Measurements from ENCODE around the gene CREB3.

Gene CREB3

DNA sequence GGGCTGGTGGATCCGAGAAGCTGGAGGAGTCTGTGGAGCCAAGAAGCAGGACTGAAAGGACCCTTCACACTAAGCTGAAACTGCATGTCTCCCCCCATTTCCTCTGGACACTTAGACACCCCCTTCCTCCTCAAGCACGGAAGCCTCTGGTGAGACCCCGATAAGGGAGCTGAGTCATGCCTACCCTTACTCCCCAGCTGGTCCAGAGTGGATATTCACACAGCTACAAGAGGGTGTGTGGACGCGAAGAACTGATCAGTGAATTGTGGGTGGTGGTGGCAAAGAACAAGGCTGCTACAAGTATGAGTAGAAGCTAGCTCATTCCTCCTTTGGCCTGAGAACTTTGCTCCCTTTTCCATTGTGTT, 4.8 kb upstream of the CREB3 start:
- Mint-ChIP-seq H3K4me1 (peaks cover under 1 to 18% of the 10 kb centered on the region in 2 donors), H3K36me3 (peaks cover 31 to 41% of the 10 kb centered on the region in 2 donors), H3K9me3 (no peaks in the 10 kb centered on the region), H3K4me3 (no peak overlapping the region), H3K27me3 (no peaks in the 10 kb centered on the region), H3K27ac (no peak overlapping the region)
- DNase-seq (no peak), ATAC-seq (replicated peaks) (no peak)

DNA sequence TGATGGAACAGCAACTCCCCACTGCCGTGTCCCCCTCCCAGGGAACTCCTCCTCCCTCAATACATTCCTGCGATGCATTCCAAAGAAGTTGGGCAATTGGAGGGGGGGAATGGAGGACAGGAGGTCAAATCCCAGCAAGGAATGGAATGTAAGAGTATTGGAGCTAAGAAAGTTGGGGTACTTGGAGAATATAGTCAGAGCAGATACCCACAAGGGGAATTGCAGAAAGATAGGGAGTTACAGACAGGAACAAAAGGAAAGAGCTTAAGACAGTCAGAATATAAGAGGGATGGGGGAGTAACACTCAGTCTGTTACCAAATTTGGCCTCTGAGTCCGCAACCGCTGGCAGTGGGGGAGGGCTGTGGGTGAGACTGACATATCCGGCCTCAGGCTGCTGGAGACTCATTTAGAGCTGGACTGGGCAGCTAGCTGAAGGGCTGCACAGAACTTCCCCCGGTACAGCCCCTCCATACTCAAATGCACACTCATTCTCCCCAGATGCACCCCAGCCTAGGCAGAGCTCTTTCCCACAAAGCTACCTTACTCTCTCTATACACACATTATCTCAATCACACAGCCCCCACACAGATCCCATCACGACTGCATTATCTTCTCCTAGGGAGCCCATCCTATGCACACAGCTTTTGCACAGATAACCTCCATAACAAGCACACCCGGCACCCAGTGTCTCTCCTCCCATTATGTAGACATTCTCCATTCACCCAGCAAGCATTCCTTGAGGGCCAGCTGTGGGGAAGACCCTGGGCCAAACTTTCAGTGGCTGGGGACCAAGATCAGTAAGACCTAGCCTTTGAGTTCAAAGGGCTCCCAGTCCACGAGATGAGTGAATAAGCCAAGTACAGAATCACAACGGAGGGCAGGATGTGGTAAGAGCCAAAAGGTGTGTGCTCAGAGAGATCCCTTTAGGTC, 4.2 kb upstream of the CREB3 start:
- no peak for ATAC-seq (replicated peaks)
- no peaks in the 10 kb centered on the region for H3K9me3 Mint-ChIP-seq
- peaks cover 7 to 23% of the 10 kb centered on the region in 2 donors for H3K4me1 Mint-ChIP-seq
- no peak overlapping the region for H3K4me3 Mint-ChIP-seq
- peaks cover 31 to 41% of the 10 kb centered on the region in 2 donors for H3K36me3 Mint-ChIP-seq
- DNase-seq, result peak; percentile 28
- H3K27ac Mint-ChIP-seq, result no peak overlapping the region
- H3K27me3 Mint-ChIP-seq, result no peaks in the 10 kb centered on the region

DNA sequence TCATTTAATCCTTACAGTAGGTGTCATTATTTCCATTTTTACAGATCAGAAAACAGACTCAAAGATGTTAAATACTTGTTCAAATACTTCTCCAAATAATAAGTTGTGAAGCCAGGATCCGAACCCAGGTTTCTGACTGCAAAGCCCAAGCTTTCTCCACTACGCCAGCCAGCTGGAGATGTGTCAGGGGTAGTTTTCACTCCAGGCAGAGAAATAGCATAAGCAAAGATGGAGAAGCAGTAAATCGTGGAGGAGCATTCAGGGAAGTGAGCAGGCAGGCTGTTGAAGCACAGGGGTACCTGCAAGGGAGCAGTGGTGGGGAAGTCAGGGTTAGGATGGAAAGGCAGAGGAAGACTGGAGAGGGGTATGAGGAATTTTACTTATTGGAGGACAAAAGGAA, 3.4 kb upstream of the CREB3 start:
- no peak overlapping the region for H3K4me3 Mint-ChIP-seq
- H3K27ac Mint-ChIP-seq, result no peak overlapping the region
- H3K36me3 Mint-ChIP-seq, result peaks cover 30 to 38% of the 10 kb centered on the region in 2 donors
- no peak for ATAC-seq (replicated peaks)
- peaks cover 11 to 23% of the 10 kb centered on the region in 2 donors for H3K4me1 Mint-ChIP-seq
- DNase-seq, result no peak
- H3K27me3 Mint-ChIP-seq, result no peaks in the 10 kb centered on the region
- H3K9me3 Mint-ChIP-seq, result no peaks in the 10 kb centered on the region

DNA sequence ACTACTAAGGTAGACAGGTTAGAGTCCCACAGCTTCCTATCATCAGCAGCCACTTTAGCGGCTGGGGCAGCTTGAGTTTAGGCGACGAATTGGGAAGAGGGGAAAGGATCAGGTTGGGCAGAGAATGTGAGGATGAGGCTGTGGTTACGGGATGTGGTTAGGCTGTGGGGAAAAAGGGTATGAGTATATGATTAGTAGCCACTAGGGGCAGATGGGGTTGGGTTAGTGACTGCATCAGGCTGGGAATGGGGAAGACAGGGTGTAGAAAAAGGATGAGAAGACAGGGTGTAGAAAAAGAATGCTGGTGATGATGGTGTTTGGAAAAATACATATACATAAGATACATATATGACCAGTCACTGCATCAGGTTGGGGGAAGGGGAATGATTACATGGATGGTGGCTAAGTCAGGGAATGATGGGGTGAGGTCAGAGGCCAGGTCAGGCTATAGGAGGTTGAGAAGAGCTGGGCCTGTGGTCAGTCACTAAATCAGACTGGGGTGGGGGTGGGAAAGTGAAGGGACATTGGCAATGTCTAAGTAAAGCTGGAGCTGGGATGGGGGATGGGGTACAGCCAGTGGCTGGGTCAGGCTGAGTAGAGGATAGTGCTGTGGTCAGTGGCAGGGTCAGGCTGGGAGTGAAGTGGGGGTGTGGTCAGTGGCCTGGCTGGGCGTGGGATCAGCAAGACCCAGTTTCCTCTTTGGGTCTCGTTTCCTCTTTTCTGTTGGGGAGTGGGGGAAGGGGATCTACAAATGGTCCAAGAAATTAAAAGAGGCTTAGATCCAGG, 2.6 kb upstream of the CREB3 start:
- no peak for ATAC-seq (replicated peaks)
- no peak overlapping the region for H3K4me3 Mint-ChIP-seq
- no peaks in the 10 kb centered on the region for H3K9me3 Mint-ChIP-seq
- H3K27me3 Mint-ChIP-seq, result no peaks in the 10 kb centered on the region
- DNase-seq, result no peak
- peaks cover 25 to 32% of the 10 kb centered on the region in 2 donors for H3K36me3 Mint-ChIP-seq
- H3K4me1 Mint-ChIP-seq, result peaks cover 15 to 18% of the 10 kb centered on the region in 2 donors
- peak overlapping the region; percentile 83 for H3K27ac Mint-ChIP-seq

DNA sequence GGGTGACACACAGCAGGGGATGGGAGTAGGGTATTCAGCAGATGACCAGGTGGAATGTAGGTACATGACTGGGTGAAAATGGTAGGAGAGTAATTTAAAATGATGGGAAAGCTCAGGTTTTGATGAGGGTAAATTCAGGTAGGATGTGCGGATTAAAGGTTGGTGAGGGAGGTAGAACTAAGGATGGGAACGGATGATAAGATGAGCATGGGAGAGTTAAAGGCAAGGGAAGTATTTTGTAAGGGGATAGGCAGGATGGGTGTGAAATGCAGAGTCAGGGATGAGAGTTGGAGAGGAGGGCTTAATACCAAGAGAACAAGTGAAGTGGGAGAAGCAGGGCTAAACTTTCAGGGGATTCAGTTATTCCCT, 2.0 kb upstream of the CREB3 start:
- DNase-seq, result no peak
- peaks cover 16 to 19% of the 10 kb centered on the region in 2 donors for H3K4me1 Mint-ChIP-seq
- peak overlapping the region; percentile 83 for H3K27ac Mint-ChIP-seq
- H3K36me3 Mint-ChIP-seq, result peaks cover 29 to 32% of the 10 kb centered on the region in 2 donors
- H3K4me3 Mint-ChIP-seq, result no peak overlapping the region
- ATAC-seq (replicated peaks), result no peak
- H3K27me3 Mint-ChIP-seq, result no peaks in the 10 kb centered on the region
- no peaks in the 10 kb centered on the region for H3K9me3 Mint-ChIP-seq

DNA sequence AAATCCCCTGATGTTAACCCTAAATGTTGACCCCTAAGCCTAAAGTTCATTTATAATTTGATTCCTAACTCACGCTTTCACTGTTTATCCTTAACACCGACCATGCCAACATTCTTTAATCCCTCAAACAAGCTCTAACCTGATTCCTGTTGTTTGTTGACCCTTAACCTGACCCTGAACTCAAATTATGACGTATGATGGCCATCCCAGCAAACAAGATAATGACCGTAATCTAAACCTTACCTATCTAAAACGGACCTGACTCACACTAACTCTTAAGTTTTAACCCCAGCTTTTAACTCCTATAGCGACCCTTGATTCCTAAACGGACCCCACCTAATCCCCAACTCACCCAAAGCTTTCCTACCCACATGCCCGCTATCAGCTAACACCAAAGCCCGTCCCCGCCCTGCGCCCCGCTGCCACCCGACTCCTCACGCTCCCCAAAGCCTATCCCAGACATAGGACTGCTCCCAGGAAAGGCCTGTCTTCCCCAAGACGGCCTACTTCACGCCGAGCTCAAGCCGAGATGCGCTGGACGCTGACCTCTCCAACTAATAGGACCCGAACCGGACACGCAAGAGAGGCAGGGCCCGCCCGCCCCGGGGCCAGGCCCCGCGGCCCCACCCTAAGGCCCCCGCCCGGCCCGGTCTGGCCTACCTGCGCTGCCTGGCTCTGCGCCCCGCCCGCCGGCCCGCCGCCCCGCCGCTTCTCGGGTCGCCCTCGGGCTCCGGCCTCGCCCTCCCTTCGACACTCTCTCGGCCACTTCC, 866 bp upstream of the CREB3 start:
- no peak for ATAC-seq (replicated peaks)
- peaks cover 29 to 32% of the 10 kb centered on the region in 2 donors for H3K36me3 Mint-ChIP-seq
- H3K27me3 Mint-ChIP-seq, result no peaks in the 10 kb centered on the region
- no peak for DNase-seq
- peak overlapping the region; percentile 98 for H3K27ac Mint-ChIP-seq
- H3K4me1 Mint-ChIP-seq, result peaks cover 21 to 26% of the 10 kb centered on the region in 2 donors
- no peak overlapping the region for H3K4me3 Mint-ChIP-seq
- H3K9me3 Mint-ChIP-seq, result no peaks in the 10 kb centered on the region

DNA sequence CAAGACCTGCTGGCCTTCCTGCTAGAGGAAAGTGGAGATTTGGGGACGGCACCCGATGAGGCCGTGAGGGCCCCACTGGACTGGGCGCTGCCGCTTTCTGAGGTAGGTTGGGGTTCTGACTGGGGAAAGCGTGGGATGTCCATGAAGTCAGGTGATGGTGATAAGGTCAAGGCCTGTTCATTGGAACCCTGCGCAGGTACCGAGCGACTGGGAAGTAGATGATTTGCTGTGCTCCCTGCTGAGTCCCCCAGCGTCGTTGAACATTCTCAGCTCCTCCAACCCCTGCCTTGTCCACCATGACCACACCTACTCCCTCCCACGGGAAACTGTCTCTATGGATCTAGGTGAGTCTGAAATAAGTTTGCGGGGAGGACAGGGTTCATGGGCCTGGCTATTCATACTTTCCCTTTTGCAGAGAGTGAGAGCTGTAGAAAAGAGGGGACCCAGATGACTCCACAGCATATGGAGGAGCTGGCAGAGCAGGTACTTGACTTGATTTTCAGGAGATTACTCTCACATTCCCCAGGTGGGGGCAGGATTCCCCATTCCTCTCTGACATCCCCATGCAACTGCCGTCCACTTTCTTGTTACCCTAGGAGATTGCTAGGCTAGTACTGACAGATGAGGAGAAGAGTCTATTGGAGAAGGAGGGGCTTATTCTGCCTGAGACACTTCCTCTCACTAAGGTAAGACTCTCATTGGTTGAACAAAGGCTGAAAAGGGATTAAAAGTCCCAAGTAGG, 505 bp downstream of the CREB3 start:
- Mint-ChIP-seq H3K4me3 (no peak overlapping the region), H3K27ac (peak overlapping the region; percentile 98), H3K4me1 (peaks cover 15 to 26% of the 10 kb centered on the region in 2 donors), H3K9me3 (no peaks in the 10 kb centered on the region), H3K27me3 (no peaks in the 10 kb centered on the region), H3K36me3 (peaks cover 30 to 35% of the 10 kb centered on the region in 2 donors)
- DNase-seq (peak; percentile 71), ATAC-seq (replicated peaks) (peak; percentile 53 to 60)

DNA sequence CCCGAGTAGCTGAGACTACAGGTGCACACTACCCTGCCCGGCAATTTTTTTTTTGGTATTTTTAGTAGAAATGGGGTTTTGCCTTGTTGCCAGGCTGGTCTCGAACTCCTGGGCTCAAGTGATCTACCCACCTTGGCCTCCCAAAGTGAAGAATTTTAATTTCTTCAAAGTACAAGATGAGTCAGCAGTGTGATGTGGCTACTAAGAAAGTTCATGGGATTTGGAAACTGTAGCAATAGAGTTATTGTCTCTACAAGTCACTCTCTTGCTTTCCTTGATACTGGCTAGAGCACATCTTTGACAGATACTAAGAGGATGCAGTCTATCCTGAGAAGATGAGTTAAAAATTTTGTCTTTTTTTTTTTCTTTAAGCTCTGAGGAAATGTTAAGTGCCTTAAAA, 1.6 kb downstream of the CREB3 start:
- peaks cover 17 to 26% of the 10 kb centered on the region in 2 donors for H3K4me1 Mint-ChIP-seq

DNA sequence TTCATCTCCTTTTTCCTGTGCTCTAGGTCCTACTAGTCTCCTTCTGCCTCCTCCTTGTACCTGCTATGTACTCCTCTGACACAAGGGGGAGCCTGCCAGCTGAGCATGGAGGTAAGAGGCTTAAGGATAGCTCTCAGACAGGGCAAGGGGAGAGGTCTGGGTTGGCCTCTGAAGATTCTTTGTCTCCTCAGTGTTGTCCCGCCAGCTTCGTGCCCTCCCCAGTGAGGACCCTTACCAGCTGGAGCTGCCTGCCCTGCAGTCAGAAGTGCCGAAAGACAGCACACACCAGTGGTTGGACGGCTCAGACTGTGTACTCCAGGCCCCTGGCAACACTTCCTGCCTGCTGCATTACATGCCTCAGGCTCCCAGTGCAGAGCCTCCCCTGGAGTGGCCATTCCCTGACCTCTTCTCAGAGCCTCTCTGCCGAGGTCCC, 3.8 kb downstream of the CREB3 start:
- H3K9me3 Mint-ChIP-seq, result no peaks in the 10 kb centered on the region
- DNase-seq, result peak; percentile 53
- H3K36me3 Mint-ChIP-seq, result peaks cover 51 to 60% of the 10 kb centered on the region in 2 donors
- ATAC-seq (replicated peaks), result no peak
- H3K4me3 Mint-ChIP-seq, result no peak overlapping the region
- H3K4me1 Mint-ChIP-seq, result peaks cover 16 to 26% of the 10 kb centered on the region in 2 donors
- H3K27ac Mint-ChIP-seq, result no peak overlapping the region
- H3K27me3 Mint-ChIP-seq, result no peaks in the 10 kb centered on the region

More for the DNA sequence above, 1.6 kb downstream of the CREB3 start:
- H3K36me3 Mint-ChIP-seq, result peaks cover 40 to 46% of the 10 kb centered on the region in 2 donors
- no peaks in the 10 kb centered on the region for H3K9me3 Mint-ChIP-seq
- H3K27me3 Mint-ChIP-seq, result no peaks in the 10 kb centered on the region
- DNase-seq (no peak), ATAC-seq (replicated peaks) (no peak)
- H3K4me3 Mint-ChIP-seq, result peak overlapping the region; percentile 7 to 40
- no peak overlapping the region for H3K27ac Mint-ChIP-seq

DNA sequence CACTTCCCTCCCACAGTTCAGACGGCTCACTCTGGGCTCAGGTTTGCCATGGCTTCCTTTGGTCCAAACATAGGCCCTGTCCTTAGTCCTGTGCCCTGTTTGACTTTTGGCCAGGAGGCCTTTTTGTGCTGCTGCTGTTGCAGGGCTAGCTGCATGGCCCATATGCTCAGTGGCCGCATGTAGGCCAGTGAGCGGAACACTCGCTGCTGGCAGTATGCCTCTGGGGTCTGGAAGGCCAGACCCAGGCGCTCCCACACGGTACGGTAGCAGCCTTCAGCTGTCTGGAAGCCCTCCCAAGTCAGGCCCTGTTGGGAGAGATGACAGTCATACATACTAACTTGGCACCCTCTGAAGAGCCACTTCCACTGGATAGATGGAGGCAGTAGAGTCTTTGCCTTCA, 4.7 kb downstream of the CREB3 start:
- Mint-ChIP-seq H3K36me3 (peaks cover 57 to 64% of the 10 kb centered on the region in 2 donors), H3K27ac (no peak overlapping the region), H3K27me3 (no peaks in the 10 kb centered on the region), H3K9me3 (no peaks in the 10 kb centered on the region), H3K4me1 (peaks cover 15 to 30% of the 10 kb centered on the region in 2 donors), H3K4me3 (no peak overlapping the region)
- DNase-seq, result no peak
- ATAC-seq (replicated peaks), result no peak

DNA sequence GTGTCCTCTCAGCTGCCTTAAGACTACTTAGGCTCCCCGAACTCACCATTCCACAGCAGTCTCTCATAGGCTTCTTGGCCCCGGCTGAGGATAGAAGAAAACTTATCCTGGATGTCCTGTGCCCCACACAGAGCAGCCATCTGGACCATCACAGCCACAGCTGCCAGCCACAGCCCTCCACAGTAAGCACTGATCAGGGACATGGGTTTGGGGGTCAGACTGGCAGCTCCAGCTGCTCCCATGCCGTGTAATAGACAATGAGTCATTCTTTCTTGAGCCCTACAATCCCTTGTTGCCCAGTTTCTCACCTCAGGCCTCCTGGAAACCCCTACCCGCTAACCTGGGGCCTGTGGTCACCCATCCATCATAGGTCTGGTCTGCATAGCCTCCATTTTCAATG, 5.7 kb downstream of the CREB3 start:
- no peak for DNase-seq
- Mint-ChIP-seq H3K27ac (peak overlapping the region; percentile 77), H3K4me1 (peaks cover 12 to 26% of the 10 kb centered on the region in 2 donors), H3K36me3 (peaks cover 55 to 66% of the 10 kb centered on the region in 2 donors), H3K27me3 (no peaks in the 10 kb centered on the region), H3K4me3 (no peak overlapping the region), H3K9me3 (no peaks in the 10 kb centered on the region)
- ATAC-seq (replicated peaks), result no peak

DNA sequence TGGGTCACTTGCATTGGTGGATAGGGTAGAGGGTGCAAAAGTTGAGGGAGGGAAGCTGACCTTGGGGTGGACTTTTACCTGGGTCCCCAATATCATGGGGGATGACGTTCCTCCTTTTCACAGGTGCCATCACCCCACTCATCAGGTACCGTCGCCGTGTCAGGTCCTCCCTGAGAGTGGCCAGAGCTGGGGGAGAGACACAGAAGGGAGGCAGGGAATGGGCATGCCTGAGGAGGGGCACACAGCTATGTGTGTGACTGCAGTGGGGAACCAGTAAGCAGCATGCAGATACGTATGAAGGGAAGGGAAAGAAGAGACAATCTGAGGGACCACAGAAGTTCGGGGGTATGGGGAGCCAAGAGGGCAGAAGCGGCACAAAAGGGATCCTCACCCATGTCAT, 6.5 kb downstream of the CREB3 start:
- no peak overlapping the region for H3K4me3 Mint-ChIP-seq
- H3K27me3 Mint-ChIP-seq, result no peaks in the 10 kb centered on the region
- H3K4me1 Mint-ChIP-seq, result peaks cover 16 to 29% of the 10 kb centered on the region in 2 donors
- DNase-seq (no peak), ATAC-seq (replicated peaks) (no peak)
- H3K36me3 Mint-ChIP-seq, result peaks cover 59 to 69% of the 10 kb centered on the region in 2 donors
- H3K27ac Mint-ChIP-seq, result peak overlapping the region; percentile 77
- no peaks in the 10 kb centered on the region for H3K9me3 Mint-ChIP-seq

DNA sequence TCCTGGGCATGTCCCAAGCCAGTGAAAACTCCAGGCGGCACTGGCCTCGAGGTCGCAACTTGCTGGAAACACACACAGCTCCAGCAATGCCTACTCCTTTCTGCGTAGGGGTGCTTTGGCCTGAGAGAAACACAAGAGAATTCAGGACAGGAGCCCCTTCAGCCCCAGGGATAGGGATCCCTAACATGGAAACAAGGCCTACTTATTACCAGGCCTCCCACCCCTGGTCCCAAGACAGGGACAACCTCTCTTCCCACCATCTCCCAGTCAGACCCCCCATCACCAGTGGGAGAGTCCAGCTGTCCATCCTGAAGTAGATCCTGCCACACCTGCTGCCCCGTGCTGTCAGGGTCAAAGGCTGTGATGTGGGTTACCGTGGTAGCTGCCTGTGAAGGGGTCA, 7.8 kb downstream of the CREB3 start:
- no peaks in the 10 kb centered on the region for H3K9me3 Mint-ChIP-seq
- peaks cover 14 to 34% of the 10 kb centered on the region in 2 donors for H3K4me1 Mint-ChIP-seq
- ATAC-seq (replicated peaks), result no peak
- H3K27ac Mint-ChIP-seq, result no peak overlapping the region
- DNase-seq, result no peak
- no peak overlapping the region for H3K4me3 Mint-ChIP-seq
- H3K36me3 Mint-ChIP-seq, result peaks cover 55 to 73% of the 10 kb centered on the region in 2 donors
- H3K27me3 Mint-ChIP-seq, result no peaks in the 10 kb centered on the region

All from stimulated activated naive B cell treated with anti-CD40 and anti-IgM and Interleukin-4, amounts not matched to agents 10 μg/mL and 1 μg/mL and 100 μg/mL, for 72 hours (primary cell).